NCI-H2227 treated with DMSO at 0.1 percent for 48 hours (cell line): ENCODE data around the gene KLHL17.
"Not testable (repeated sequence)": the region's sequence is repeated elsewhere in the genome, so short reads cannot be mapped to it uniquely, and the experiment has no call there.

ENCODE experiments used
- DNase-seq: peaks from one replicate; lab custom pipeline; 2025; lab: John Stamatoyannopoulos, UW

KLHL17 gene

GRCh38 chr1:1001057-1001783 lies 40.8 kb downstream of the KLHL17 start:
- no peak for DNase-seq

GRCh38 chr1:1003618-1004419 lies 43.4 kb downstream of the KLHL17 start:
- no peak for DNase-seq

GRCh38 chr1:1004420-1004779 lies 44.0 kb downstream of the KLHL17 start:
- no peak for DNase-seq

- peak; percentile 41 for DNase-seq
These were observed 44.7 kb downstream of the KLHL17 start for GRCh38 chr1:1004780-1005697.

GRCh38 chr1:1005774-1006304 lies 45.5 kb downstream of the KLHL17 start:
- no peak for DNase-seq

GRCh38 chr1:1006305-1007159 lies 46.1 kb downstream of the KLHL17 start:
- DNase-seq, result no peak

GRCh38 chr1:1010131-1010530 lies 49.7 kb downstream of the KLHL17 start:
- DNase-seq, result not testable (repeated sequence)

GRCh38 chr1:1011396-1011949 lies 51.1 kb downstream of the KLHL17 start:
- no peak for DNase-seq

- not testable (repeated sequence) for DNase-seq
These were observed 52.3 kb downstream of the KLHL17 start for GRCh38 chr1:1012736-1013104.

GRCh38 chr1:1013105-1013921 lies 52.9 kb downstream of the KLHL17 start, which contains the start of gene ISG15:
Gene ISG15, plus strand, starts transcription at chr1:1013497. Its CDS starts 77 bp downstream, at chr1:1013574.
- DNase-seq, result peak; percentile 75

GRCh38 chr1:1013922-1014648 lies 53.7 kb downstream of the KLHL17 start:
- peak; percentile 38 for DNase-seq

GRCh38 chr1:1014799-1015681 lies 54.7 kb downstream of the KLHL17 start:
- no peak for DNase-seq
